Right lobe of liver (tissue), 4 donors: ENCODE results near the gene FEZ2.

Experiments used
- CTCF ChIP-seq, 4 donors: fragments of 200-600 bp in 3 of 4; fragments of 450-650 bp in 1 of 4; IDR thresholded peaks; one replicate each; pipeline versions ENCODE4 v1.5.1 to v1.8.0; 2016 to 2022; ENCODE audit warnings: antibody characterized with exemption in 4 of 4, mild to moderate bottlenecking in 2 of 4
- POLR2A ChIP-seq: fragments of 450-650 bp; IDR thresholded peaks from one replicate; pipeline ENCODE4 v1.6.1; 2017; ENCODE audit warnings: antibody characterized with exemption, mild to moderate bottlenecking
- donor health status: DM: no; HTN: no; CAD: no.
- donor health status: DM: no; HTN: no; CAD: no.
- donor health status: DM: no; HTN: yes; CAD: no.

- TF ChIP-seq CTCF (IDR thresholded peaks at IDR 0.05) (no peak), POLR2A (no peak)
These were observed 61.2 kb downstream of the FEZ2 start for GRCh38 chr2:36536776-36537175.
